ENCODE measurements around the gene WSCD2.

Gene WSCD2

DNA sequence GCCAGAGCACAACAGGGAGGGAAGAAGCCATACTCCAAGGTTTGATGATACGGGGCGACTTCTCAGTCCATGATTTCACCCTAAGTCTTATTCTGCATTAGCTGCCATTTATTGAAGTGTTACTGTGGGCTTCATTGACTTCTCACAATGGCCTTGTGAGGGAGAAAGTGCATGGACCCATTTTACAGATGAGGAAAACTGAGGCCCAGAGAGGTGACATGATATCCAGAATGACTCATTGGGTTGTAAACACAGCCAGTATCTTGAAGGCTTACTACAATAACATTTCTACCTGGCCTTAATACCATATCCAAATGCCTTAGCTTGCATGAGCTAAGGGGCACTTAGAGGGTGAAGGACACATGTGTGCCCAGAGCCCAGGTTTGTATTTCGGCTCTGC, 109.4 kb downstream of the WSCD2 start:
- no peak for DNase-seq

GRCh38 chr12:108239378-108239777, 110.3 kb downstream of the WSCD2 start:
- DNase-seq, result no peak

GRCh38 chr12:108240027-108240785, 111.1 kb downstream of the WSCD2 start:
- DNase-seq, result no peak

DNA sequence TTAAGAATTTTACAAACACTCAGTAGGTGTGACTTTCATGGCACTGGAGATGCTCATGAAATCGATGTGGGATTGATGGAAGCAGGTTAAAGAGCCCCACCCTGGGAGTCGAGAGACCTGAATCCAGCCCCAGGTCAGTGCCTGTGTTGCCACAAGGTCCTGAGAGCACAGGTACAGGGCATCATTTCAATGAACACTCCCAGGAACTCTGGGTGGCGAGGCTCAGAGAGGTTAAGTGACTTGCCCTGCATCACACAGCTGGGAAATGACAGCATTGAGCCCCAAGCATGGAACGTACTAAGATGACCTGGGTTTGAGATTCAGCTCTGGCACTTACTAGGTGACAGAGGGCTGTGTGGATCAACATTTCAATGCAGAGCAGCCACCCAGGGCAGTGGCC, 111.8 kb downstream of the WSCD2 start:
- no peak for DNase-seq

DNA sequence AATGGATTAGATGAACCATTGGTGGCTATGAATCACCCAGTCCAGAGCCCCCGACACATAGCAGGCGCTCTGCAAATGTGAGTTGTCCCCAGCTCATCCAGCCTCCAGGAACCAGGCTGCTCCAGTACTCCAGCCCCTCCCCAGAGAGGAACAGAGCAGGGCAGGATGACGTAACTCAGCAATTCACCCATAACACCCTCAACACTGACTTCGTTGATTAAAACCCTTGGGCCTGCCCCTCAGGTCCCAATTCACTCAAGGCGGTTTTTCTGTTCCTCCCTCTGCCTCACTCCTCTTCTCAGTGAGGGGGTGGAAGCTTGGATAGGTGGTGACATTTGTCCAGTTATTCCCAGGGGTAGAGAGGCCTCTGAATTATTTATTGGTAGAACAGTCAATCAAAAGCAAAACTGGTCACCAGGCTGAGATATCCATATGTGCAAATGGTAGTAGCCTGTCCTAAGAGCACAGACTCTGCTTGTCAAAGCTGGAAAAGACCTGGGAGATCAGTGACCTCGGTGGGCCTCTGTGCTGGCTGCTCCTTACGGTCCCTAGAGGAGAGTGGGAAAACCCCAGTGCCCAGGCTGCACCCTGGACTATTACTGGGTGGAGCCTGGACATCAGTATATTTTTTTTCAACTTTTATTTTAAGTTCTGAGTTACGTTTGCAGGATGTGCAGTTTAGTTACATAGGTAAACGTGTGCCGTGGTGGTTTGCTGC, 113.1 kb downstream of the WSCD2 start:
- DNase-seq, result no peak

- DNase-seq, result no peak
These were observed 118.0 kb downstream of the WSCD2 start for GRCh38 chr12:108247130-108247529.

DNA sequence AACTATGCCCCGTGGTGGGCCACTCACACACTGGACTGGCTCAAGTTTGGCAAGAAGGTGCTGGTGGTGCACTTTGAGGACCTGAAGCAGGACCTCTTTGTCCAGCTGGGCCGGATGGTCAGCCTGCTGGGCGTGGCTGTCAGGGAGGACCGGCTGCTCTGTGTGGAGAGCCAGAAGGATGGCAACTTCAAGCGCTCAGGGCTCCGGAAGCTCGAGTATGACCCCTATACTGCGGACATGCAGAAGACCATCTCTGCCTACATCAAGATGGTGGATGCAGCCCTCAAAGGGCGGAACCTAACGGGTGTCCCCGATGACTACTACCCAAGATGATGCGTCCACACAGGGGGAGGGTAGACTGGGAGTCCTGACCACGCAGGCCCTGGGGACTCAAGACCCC, 118.9 kb downstream of the WSCD2 start:
- no peak for DNase-seq

GRCh38 chr12:108252523-108252922, 123.4 kb downstream of the WSCD2 start:
- DNase-seq, result no peak

GRCh38 chr12:108253540-108253939, 124.5 kb downstream of the WSCD2 start:
- no peak for DNase-seq

DNA sequence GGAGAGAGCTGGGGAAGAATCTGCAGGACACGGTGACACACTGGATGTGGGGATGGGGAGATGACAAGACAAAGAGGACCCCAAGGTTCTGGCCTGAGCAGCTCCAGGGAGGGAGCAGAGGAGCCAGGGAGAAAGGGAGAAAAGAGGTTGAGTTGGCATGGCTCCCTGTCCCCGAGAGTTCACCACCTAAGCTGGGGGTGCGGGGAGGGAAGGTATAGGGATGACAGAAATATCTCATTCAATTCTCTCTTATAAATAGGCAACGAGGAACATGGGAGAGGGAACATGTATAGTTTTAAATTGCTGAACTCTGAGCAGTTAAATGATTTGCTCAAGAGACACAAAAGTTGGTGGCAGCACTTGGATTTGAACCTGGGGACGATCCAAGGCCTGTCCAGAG, 124.9 kb downstream of the WSCD2 start:
- DNase-seq, result no peak

GRCh38 chr12:108254517-108255251, 125.6 kb downstream of the WSCD2 start:
- DNase-seq, result no peak

GRCh38 chr12:108255252-108255602, 126.1 kb downstream of the WSCD2 start:
- DNase-seq, result no peak

DNA sequence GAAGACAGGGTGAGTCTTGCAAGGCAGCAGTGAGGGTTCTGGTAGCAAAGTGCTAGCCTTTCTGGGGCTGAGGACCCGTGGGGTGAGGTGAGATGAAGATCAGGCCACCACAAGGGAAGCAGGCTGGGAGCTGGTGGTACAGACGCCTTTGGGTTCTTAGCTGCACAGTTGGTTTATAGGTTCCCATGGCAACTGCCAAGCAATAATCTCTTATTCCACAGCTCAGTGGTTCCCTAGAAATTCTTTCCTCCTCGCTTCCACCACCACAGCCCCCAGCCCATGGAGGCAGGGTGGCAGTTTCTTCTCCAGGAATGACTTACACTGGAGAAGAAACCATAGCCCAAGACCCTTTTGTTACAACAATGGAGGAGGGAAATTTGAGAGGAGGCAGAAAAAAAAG, 127.9 kb downstream of the WSCD2 start:
- DNase-seq, result no peak

- DNase-seq, result no peak
These were observed 128.6 kb downstream of the WSCD2 start for GRCh38 chr12:108257610-108258106.

- DNase-seq, result no peak
These were observed 131.0 kb downstream of the WSCD2 start for GRCh38 chr12:108260039-108260438.

DNA sequence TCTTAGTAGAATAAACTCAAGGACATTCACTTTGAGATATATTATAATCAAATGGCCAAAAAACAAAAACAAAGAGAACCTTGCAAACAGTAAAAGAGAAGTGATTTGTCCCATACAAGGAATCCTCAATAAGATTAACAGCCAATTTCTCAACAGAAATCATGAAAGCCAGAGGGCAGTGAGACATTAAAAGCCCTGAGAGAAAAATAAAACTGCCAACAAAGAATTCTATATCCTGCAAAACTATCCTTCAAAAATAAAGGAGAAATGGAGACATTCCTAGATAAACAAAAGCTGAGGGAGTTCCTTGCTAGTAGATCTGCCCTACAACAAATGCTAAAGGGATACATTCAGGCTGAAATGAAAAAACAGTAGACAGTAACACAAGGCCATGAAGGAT, 131.9 kb downstream of the WSCD2 start:
- DNase-seq, result no peak

- DNase-seq, result no peak
These were observed 136.4 kb downstream of the WSCD2 start for GRCh38 chr12:108265505-108265904.

GRCh38 chr12:108266131-108266530, 137.0 kb downstream of the WSCD2 start:
- DNase-seq, result no peak

DNA sequence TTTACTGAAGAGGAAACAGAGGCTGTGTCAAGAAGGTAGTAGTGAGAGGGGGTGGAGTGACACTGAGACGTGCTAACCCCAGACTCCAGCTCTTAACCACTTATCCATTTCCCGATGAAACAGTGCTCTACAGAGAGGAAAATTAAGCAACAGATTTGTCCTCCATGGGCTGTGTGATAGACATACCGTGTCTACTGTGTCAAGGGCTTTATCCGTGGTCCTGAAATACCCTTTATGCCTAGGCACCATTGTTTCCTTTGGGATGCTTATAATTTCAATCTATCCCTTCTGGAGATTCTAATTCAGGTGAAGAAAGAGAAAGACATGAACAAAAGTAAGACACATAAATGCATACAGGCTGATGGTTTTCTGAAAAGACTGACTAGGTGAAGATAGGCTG, 138.4 kb downstream of the WSCD2 start:
- DNase-seq, result no peak

DNA sequence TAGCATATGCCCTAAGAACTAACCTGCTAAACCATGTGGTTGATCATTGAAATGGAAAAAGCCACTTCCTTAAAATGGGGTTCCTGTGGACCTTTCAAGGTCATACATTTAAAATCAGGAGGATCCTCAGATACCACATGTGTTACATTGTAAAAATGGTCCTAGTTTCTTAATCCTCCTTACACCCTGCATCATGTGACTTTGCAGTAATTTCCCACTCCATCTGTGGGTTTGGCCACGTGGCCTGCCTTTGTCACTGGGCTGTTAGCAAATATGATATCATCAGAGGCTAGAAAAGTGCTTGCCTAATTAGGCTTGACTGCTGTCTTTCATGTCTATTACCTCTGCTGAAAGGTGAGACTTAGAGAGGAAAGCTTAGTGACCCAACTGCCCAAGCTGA, 139.3 kb downstream of the WSCD2 start:
- no peak for DNase-seq

- no peak for DNase-seq
These were observed 140.1 kb downstream of the WSCD2 start for GRCh38 chr12:108269224-108269623.

DNA sequence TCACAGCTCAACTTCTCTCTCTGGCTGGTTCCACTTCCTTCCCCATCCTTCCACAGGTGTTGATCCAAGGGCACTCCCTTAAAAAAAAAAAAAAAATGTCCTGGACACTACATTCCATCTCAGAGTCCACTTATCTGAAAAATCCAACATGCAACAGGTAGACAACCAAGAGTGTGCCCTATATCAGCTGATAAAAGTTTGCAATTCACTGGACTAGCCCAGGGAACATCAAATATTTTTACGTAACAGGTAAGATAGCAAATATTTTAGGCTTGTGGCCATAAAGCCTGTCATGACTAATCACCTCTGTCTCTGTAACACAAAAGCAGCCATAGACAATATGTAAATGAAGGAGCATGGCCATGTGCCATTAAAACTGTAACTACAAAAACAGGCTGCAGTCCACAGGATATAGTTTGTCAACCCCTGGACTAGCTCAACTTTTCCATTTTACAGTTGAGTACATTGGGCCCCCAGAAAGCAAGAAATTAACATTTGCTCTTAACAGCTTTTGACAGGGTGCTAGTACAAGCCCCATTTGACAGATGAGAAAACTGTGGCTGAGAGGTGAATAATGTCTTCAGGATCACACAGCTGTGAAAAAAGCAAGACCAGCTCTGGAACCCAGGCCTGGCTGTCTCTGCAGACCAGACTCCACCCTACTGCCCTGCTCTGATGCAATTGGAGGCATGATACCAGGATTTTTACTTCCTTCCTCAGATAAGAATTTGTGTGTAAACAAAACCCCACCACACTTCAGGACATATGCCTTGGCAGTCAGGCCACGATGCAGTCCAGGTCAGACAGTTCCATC, 141.2 kb downstream of the WSCD2 start:
- DNase-seq, result no peak

GRCh38 chr12:108270849-108271143, 141.7 kb downstream of the WSCD2 start:
- no peak for DNase-seq
